Measurements from ENCODE around the gene CCL21.
"Not testable (repeated sequence)": the region's sequence is repeated elsewhere in the genome, so short reads cannot be mapped to it uniquely, and the experiment has no call there.

CCL21 gene

GRCh38 chr9:34710023-34710422, at the start of gene CCL21:
Gene CCL21, minus strand, starts transcription at chr9:34710136. Its CDS starts 70 bp downstream, at chr9:34710066.
- DNase-seq (ENCODE audit: low read depth in 2 of 2) = no peak

GRCh38 chr9:34759432-34760134, 49.6 kb upstream of the CCL21 start:
- DNase-seq (ENCODE audit: low read depth in 2 of 2) = no peak

DNA sequence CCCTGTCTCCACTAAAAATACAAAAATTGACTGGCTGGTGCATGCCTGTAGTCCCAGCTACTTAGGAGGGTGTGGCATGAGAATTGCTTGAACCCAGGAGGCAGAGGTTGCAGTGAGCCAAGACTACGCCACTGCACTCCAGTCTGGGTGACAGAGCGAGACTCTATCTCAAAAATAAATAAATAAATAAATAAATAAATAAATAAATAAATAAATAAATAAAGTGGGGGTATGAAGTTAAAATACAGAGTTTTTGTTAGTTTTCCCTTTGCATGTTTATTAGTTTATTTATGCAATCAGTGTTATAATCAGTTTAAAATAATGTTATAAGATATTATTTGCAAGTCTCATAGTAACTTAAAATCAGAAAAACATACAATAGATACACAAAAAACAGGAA, 40.4 kb upstream of the CCL21 start:
- not testable (repeated sequence) for DNase-seq (ENCODE audit: low read depth in 2 of 2)

GRCh38 chr9:34746526-34746925, 36.6 kb upstream of the CCL21 start:
- DNase-seq (ENCODE audit: low read depth in 2 of 2) = no peak

GRCh38 chr9:34744295-34745221, 34.6 kb upstream of the CCL21 start:
- no peak for DNase-seq (ENCODE audit: low read depth in 2 of 2)

- DNase-seq (ENCODE audit: low read depth in 2 of 2) = no peak
Observed at GRCh38 chr9:34742710-34743109, 32.8 kb upstream of the CCL21 start.

DNA sequence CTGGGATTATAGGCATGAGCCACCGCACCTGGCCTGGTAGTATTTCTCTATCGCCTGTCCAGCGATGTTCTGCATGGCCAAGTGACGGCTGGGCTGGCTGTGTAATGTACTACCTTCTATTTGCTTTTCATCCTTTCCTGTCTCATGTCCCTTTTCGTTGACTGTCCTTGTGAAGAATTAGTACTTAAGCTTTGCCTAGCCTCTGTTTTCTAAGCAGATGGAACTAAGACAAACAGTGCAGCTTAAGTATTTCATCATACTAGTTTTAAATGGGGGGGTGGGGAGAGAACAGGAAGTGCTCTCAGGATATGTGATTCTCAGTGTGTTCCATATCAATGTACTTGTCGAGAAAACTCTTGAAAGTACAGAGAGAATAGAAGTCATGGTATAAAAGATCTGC, 31.7 kb upstream of the CCL21 start:
- no peak for DNase-seq (ENCODE audit: low read depth in 2 of 2)

DNA sequence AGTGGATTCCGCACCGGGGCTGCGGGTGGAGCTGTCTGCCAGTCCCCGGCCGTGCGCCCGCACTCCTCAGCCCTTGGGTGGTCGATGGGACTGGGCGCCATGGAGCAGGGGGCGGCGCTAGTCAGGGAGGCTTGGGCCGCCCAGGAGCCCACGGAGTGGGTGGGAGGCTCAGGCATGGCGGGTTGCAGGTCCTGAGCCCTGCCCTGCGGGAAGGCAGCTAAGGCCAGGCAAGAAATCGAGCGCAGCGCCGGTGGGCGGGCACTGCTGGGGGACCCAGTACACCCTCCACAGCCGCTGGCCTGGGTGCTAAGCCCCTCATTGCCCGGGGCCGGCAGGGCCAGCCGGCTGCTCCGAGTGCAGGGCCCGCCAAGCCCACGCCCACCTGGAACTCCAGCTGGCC, 30.2 kb upstream of the CCL21 start:
- not testable (repeated sequence) for DNase-seq (ENCODE audit: low read depth in 2 of 2)

- DNase-seq (ENCODE audit: low read depth in 2 of 2) = no peak
Observed at GRCh38 chr9:34737677-34738260, 27.8 kb upstream of the CCL21 start.

- no peak for DNase-seq (ENCODE audit: low read depth in 2 of 2)
Observed at GRCh38 chr9:34734720-34735119, 24.8 kb upstream of the CCL21 start.

DNA sequence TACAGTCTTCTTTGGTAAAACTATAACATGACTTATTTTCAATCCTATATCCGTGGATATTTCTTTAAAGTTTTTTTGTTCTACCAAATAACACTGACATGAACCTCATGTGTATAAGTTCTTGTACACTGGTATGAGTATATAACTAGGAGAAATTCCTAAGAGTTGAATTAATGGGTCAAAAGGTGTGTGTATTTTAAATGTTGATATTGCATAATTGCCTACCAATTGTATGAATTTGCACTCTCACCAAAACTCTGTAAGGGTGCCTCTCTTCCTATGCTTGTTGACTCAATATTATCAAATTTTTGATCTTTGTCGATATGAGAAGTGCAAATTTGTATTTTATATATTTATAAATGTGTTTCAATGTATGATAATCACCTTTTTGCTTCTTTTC, 22.9 kb upstream of the CCL21 start:
- no peak for DNase-seq (ENCODE audit: low read depth in 2 of 2)

DNA sequence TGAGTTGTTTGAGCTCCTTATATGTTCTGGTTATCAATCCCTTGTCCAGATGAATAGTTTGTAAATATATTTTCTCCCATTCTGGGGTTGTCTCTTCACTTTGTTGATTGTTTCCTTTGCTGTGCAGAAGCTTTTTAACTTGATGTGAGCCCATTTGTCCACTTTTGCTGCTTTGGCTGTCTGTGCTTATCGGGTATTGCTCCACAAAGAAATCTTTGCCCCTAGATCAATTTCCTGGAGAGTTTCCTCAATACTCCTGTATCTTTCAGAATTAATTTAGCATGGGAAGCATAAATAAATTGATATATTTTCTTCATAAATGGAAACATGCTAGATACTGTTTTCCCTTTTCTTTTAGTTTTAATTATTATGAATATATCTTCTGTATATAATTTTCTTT, 22.5 kb upstream of the CCL21 start:
- no peak for DNase-seq (ENCODE audit: low read depth in 2 of 2)

- DNase-seq (ENCODE audit: low read depth in 2 of 2) = no peak
Observed at GRCh38 chr9:34723141-34723540, 13.2 kb upstream of the CCL21 start.

- not testable (repeated sequence) for DNase-seq (ENCODE audit: low read depth in 2 of 2)
Observed at GRCh38 chr9:34719769-34720025, 9.8 kb upstream of the CCL21 start.

DNA sequence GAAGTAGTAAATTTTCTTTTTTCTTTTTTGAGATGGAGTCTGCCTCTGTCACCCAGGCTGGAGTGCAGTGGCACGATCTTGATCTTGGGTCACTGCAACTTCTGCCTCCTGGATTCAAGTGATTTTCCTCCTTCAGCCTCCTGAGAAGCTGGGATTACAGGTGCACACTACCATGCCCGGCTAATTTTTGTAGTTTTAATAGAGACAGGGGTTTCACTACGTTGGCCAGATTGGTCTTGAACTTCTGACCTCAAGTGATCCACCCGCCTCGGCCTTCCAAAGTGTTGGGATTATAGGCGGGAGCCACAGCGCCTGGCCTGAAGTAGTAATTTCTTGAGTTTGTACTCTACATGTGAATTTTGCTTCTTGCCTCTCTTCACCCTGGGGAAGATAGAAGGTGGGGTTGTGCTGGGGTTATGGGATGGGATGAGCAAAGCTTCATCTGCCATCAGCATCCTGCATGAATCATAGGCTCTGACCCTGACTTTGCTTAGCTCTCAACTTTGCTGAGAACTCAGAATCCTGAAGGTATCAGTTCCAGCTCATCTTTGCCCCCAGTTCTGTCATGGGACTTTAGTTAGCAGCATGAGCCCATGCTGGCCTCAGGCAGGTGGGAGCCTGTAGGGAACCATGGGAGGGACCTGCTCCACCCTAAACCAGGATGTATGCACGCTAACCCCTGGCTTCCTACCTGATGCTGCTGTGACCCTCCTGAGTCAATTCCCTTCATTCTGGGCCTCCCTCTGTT, 9.3 kb upstream of the CCL21 start:
- DNase-seq (ENCODE audit: low read depth in 2 of 2) = no peak

- no peak for DNase-seq (ENCODE audit: low read depth in 2 of 2)
Observed at GRCh38 chr9:34717996-34718614, 8.2 kb upstream of the CCL21 start.

- DNase-seq (ENCODE audit: low read depth in 2 of 2) = no peak
Observed at GRCh38 chr9:34716711-34717110, 6.8 kb upstream of the CCL21 start.

DNA sequence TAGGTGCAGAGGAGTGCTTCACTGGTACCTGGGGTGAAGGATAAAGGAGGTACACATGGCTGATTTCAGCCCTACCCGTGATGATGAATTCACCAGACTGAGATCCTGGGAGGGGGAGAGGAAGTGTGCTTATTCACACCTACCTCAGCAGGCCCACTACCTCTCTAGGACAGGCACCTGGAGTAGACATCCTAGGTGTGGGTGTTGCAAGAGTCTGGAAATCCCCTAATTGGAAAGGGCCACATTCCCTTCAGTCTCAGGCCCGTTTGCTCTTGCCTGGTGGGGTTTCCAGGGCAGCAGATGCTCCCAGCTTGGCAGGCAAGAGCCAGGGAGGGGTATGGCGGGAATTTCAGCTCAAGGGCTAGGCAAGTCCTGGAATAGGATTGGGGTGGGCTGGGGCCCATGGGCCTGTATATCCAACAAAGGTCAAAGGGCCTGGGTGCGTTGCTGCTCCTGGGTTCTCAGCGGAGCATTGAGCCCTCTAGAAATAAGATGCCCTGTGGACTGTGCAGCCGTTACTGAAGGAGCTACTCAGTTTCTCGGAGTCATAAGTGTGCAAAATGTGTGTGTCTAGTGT, 5.8 kb upstream of the CCL21 start:
- DNase-seq (ENCODE audit: low read depth in 2 of 2) = no peak

- DNase-seq (ENCODE audit: low read depth in 2 of 2) = no peak
Observed at GRCh38 chr9:34714007-34714406, 4.1 kb upstream of the CCL21 start.

GRCh38 chr9:34712140-34712539, 2.2 kb upstream of the CCL21 start:
- no peak for DNase-seq (ENCODE audit: low read depth in 2 of 2)

GRCh38 chr9:34709196-34709978, 549 bp downstream of the CCL21 start:
- DNase-seq (ENCODE audit: low read depth in 2 of 2) = no peak

All from stimulated activated CD8-positive, alpha-beta memory T cell treated with anti-CD3 and anti-CD28 coated beads, Interleukin-7, amount 100 ng/mL, for 1 hour (primary cell).